H7 (cell line): ENCODE data around the gene ADAM8. TPM values are rescaled to one million over a fixed set of nuclear protein-coding genes. Genes with fewer than 3 reads are reported as not detected.
"Not testable (repeated sequence)": the region's sequence is repeated elsewhere in the genome, so short reads cannot be mapped to it uniquely, and the experiment has no call there.

ENCODE experiments used
- DNase-seq: peaks from one replicate; pipeline ENCODE4 v3.0.0; 2012
- H3K27me3 ChIP-seq: 2 replicates; pipeline ENCODE4 v1.6.0; 2011; ENCODE audit warnings: mild to moderate bottlenecking, low read length; ENCODE audit not compliant: control insufficient read depth, insufficient read depth
- H3K36me3 ChIP-seq: replicated peaks from 2 replicates; pipeline ENCODE4 v1.5.1; 2011; ENCODE audit warnings: low read length; ENCODE audit not compliant: control insufficient read depth, insufficient read depth
- H3K4me3 ChIP-seq: 2 replicates; pipeline ENCODE4 v1.5.1; 2011; ENCODE audit warnings: low read depth, mild to moderate bottlenecking, control low read depth, low read length, moderate library complexity; ENCODE audit not compliant: insufficient read depth
- total RNA-seq: library from RNA; depleted of rRNA; stranded (reverse); fragments of >200 nt; shearing (Covaris generic); gene quantifications from 2 replicates; pipeline ENCODE4 v1.2.3, GENCODE V29; 2014

ADAM8 gene
- total RNA-seq, 1 experiment from 2014 or later, result 1.3 TPM

GRCh38 chr10:133271521-133272300 is 5.0 kb downstream of the ADAM8 start:
- no peaks in the 10 kb centered on the region for H3K36me3 ChIP-seq
- peak; percentile 91 for DNase-seq

DNA sequence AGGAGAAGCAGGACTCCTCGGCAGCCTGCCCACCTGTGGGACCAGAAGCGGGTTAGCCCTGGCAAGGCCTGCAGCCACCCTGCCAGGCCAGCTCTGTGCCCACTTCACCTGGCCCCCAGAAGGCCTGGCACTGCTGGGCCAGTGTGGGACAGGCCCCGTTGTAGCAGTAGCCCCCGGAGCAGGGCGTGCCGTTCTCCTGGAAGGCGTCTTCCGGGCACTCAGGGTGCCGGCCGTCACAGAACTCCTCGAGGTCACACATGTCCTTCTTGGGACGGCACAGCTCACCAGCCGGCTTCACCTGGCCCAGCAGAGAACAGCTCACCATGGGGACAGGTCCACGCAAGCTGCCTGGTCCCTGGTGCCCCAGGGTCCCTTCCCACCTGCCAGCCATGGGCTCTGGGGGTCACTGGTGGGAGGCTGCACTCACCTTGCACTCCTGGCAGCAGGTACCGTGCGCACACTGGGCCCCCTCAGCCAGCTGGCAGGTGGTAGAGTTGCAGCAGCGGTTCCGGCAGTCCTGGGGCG is 5.8 kb downstream of the ADAM8 start:
- H3K4me3 ChIP-seq, result no peak overlapping the region
- no peak for DNase-seq
- no peaks in the 10 kb centered on the region for H3K27me3 ChIP-seq
- H3K36me3 ChIP-seq, result no peaks in the 10 kb centered on the region

More at GRCh38 chr10:133271521-133272300, 5.0 kb downstream of the ADAM8 start:
- Histone ChIP-seq H3K4me3 (no peak overlapping the region), H3K27me3 (peaks cover 8% of the 10 kb centered on the region)

DNA sequence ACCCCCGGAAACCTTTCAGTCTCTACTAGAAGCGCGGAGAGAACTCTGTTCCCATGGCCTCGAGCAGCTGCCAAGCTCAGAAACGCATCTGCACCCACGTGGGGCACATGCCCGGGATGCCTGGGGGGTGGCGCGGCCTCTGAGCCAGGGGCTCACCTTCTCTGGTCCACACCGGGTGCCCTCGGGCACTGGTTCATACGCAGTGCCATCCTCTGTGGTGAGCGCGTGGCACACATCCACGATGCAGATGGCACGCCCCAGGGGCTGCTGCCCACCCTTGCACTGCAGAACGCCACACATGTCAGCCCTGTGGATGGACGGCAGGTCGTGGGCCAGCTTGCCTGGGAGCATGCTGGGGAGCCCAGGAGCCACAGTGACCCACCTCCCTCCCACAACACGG is 6.5 kb downstream of the ADAM8 start:
- H3K4me3 ChIP-seq, result no peak overlapping the region
- no peaks in the 10 kb centered on the region for H3K36me3 ChIP-seq
- no peak for DNase-seq
- H3K27me3 ChIP-seq, result no peaks in the 10 kb centered on the region

DNA sequence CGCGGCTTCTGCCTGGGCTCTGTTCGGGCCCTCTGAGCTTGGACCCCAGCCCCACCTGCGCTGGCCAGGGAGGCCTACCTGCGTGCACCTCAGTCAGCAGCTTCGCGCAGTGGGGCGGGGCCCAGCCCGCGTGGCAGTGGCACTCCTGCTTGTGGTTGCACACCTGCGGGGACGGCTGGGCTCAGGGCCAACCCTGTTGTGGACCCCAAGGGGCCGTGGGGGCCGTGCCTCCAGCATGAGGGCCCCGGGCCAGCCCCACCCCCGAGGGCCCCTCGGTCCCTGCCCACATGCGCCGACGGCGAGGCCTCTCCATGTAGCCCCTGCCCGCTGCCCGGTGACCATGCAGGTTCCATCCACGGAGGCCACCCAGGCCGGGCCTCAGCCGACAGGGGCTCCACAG is 7.3 kb downstream of the ADAM8 start:
- Histone ChIP-seq H3K27me3 (peaks cover 1% of the 10 kb centered on the region; the same call in 1 of the 2 replicates), H3K36me3 (no peaks in the 10 kb centered on the region), H3K4me3 (no peak overlapping the region)
- DNase-seq, result no peak

- no peaks in the 10 kb centered on the region for H3K36me3 ChIP-seq
- H3K4me3 ChIP-seq, result no peak overlapping the region
- peaks cover 2% of the 10 kb centered on the region; the same call in 1 of the 2 replicates for H3K27me3 ChIP-seq
- no peak for DNase-seq
These were observed 8.1 kb downstream of the ADAM8 start for GRCh38 chr10:133268532-133268931.

DNA sequence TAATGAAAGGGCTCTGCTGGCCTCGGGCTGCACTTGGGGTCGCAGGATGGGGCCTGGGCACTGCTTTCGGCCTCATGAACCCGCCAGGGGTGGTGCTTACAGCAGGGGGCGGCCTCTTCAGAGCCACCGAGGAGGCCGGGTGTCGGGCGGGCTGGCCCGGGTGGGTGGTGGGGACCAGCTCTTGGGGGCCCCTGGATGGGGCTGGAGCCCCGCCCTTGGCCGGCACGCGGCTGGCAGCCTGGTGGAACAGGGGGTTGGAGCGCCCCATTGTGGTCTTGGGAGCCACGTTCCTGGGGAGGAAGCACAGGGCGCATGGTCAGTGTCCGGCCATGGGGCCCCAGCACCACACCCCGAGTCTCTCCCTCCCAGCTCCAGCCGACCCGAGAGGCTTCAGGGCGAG is 8.8 kb downstream of the ADAM8 start:
- H3K27me3 ChIP-seq, result peaks cover 7% of the 10 kb centered on the region
- peak; percentile 84 for DNase-seq
- no peaks in the 10 kb centered on the region for H3K36me3 ChIP-seq
- H3K4me3 ChIP-seq, result no peak overlapping the region

- no peak overlapping the region for H3K4me3 ChIP-seq
- peaks cover 13% of the 10 kb centered on the region for H3K27me3 ChIP-seq
- DNase-seq, result peak; percentile 84
- H3K36me3 ChIP-seq, result no peaks in the 10 kb centered on the region
These were observed 9.4 kb downstream of the ADAM8 start for GRCh38 chr10:133267293-133267692.

- H3K36me3 ChIP-seq, result no peaks in the 10 kb centered on the region
- no peak for DNase-seq
- H3K4me3 ChIP-seq, result no peak overlapping the region
- peaks cover 14% of the 10 kb centered on the region for H3K27me3 ChIP-seq
These were observed 10.4 kb downstream of the ADAM8 start for GRCh38 chr10:133266056-133266795.

- not testable (repeated sequence) for H3K36me3 ChIP-seq, H3K4me3 ChIP-seq, DNase-seq
- H3K27me3 ChIP-seq, result peaks cover 14% of the 10 kb centered on the region
These were observed 11.6 kb downstream of the ADAM8 start for GRCh38 chr10:133265052-133265451.

DNA sequence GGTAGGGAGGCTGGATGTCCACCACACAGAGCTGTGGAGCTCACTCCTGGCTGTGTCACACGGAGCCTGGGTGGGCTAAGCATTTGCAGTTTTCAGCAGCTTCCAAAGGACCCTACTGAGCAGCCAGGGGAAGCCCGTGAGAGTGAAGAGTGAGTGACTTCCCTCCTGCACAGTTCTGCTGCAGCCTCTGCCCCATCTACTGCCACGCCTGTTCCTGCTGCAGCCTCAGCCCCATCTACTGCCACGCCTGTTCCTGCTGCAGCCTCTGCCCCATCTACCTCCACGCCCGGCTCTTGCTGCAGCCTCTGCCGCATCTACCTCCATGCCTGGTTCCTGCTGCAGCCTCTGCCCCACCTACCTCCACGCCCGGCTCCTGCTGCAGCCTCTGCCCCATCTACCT is 12.2 kb downstream of the ADAM8 start:
- Histone ChIP-seq H3K4me3 (no peak overlapping the region), H3K27me3 (peaks cover 14% of the 10 kb centered on the region), H3K36me3 (no peaks in the 10 kb centered on the region)
- no peak for DNase-seq

- Histone ChIP-seq H3K27me3 (peaks cover 14% of the 10 kb centered on the region), H3K36me3 (no peaks in the 10 kb centered on the region), H3K4me3 (no peak overlapping the region)
- no peak for DNase-seq
These were observed 13.0 kb downstream of the ADAM8 start for GRCh38 chr10:133263674-133264073.

DNA sequence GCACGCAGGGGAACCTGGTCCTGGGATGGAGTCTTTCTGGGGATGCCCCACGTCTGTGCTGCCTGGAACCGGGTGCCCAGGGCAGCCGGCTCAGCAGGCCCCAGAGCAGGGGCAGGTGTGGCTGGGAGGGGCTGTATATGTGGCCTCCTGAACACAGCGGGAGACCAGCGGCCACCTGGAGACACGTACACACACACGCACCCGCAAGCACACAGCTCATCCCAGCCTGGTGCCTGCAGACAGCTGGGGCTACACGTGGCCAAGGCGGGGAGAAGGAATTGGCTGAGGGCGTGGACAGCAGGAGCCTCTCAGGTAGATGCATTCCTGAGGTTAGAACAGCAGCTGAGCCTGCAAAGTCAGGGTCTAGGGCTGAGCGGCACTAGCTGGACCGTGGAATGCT is 14.0 kb downstream of the ADAM8 start:
- Histone ChIP-seq H3K4me3 (no peak overlapping the region), H3K36me3 (no peaks in the 10 kb centered on the region), H3K27me3 (peaks cover 14% of the 10 kb centered on the region)
- no peak for DNase-seq

- Histone ChIP-seq H3K4me3 (peak overlapping the region; percentile 56), H3K36me3 (no peaks in the 10 kb centered on the region), H3K27me3 (peaks cover 14% of the 10 kb centered on the region)
- peak; percentile 99 for DNase-seq
These were observed 14.8 kb downstream of the ADAM8 start for GRCh38 chr10:133261726-133262325.

DNA sequence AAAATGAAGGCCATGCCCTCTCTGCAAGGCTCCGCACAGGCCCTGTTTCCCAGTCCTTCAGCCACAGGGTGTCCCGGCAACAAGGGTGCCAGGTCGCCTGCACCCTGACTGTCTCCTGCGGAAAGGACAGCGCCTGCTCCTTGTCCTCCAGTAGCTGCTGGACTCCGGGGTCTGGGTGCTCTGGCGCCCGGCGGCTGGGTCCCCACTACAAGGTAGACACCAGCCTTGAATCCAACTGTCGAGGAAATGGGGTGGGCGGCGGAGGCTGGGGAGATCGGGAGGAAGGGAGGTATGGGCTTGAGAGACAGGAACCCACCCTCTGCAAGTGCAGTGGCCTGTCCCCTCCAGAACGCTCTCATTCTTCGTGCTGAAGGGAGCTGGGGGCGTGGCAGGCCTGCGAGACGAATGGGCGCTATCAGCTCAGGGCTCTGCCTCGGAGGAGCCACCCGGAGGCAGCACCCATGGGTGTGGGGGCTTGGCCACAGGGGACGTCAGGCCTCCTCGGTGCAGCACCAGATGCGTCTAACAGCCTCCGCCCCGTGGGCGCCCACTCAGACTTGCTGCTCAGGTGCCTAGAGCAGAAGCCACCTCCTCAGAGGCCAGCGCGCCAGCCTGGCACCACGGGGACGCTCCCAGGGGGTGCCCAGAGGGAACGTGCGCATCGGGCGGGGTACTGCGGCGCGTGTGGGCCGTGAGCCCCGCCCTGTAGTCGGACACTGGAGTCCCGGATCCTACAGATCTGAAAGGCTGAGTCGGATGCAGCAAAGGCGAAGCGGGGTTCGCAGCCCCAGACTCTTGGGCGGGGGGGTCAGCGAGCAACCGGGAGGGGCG is 15.6 kb downstream of the ADAM8 start:
- no peaks in the 10 kb centered on the region for H3K36me3 ChIP-seq
- peak overlapping the region; percentile 56 for H3K4me3 ChIP-seq
- DNase-seq, result peak; percentile 90
- H3K27me3 ChIP-seq, result peaks cover 14% of the 10 kb centered on the region
